GM19239 (cell line): ENCODE results near the gene TMEM271.

Experiments used
- DNase-seq: peaks from one replicate; pipeline ENCODE4 v3.0.0; 2011; ENCODE audit warnings: low spot score; ENCODE audit not compliant: insufficient read length
- FAIRE-seq: peaks from 2 replicates; lab custom pipeline; 2011; peaks lifted over from hg19 to GRCh38; lab: Jason Lieb, UNC

Gene TMEM271

DNA sequence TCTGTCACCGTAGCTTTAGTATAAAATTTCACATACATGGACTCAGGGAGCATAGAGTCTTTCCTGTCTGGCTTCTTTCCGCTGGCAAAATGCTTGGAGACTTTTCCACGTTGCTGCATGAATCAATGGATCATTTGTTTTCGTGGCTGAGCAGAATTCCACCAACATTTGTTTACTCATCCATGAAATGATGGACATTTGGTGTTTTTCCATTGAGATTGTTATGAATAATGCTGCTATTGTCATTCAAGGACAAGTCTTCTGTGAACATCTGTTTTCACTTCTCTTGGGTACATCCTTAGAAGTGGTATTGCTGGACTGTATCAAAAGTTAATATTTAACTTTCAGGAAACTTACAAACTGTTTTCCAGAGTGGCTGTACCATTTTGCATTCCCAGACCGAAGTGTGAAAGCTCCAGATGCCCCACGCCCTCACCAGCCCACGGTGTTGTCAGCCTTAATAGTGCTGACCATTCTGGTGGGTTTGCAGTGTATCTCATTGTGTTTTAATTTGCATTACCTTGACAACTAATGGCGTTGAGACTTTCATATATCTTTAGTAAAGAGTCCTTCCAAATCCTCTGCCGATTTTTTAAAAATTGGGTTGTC lies 5.8 kb upstream of the TMEM271 start:
- FAIRE-seq (no peak), DNase-seq (no peak)

DNA sequence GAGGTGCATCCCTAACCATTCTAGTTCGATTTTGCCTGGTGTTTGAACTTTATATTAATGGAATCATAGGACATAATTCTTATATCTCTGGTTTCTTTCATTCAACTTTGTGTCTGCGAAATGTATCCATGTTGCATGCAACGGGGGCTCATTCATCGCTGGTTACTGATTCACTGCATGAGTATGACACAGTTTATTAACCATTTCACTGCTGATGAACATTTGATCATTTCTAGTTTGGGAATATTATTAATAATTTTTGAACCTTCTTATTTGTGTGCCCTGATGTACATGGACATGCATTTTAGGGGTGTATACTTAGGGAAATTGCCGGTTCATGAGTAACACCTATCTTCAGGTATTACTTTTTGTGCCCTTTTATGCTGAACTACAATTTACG lies 5.1 kb upstream of the TMEM271 start:
- FAIRE-seq (no peak), DNase-seq (no peak)

DNA sequence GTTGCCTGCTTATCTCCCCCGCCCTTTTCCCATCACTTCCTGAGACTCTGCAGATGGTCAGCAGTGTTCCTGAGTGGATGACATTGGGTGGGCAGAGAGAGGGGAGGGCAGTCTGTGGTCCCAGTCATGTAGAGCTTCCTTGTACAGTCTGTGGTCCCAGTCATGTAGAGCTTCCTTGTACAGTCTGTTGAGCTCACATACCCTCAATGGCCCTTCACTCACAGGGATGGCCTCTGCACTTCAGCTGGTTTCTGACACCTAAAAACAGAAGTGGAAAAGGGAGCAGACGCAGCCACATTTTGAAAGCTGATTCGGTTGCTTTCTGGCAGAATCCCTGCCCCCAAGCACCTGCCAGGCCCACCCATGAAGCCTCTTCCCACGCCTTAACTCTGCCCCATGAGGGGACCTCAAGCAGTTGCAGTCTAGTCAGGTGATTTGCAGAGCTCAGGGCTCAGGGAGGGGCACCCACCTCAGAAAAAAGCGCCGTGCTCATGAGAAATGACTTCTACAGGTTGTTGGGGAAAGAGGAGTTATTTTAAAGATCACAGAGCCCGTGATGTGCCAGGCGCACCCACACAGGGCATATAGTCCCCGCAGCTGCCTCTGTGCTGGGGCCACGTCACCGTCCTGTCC lies 3.6 kb upstream of the TMEM271 start:
- no peak for FAIRE-seq
- DNase-seq: no peak

DNA sequence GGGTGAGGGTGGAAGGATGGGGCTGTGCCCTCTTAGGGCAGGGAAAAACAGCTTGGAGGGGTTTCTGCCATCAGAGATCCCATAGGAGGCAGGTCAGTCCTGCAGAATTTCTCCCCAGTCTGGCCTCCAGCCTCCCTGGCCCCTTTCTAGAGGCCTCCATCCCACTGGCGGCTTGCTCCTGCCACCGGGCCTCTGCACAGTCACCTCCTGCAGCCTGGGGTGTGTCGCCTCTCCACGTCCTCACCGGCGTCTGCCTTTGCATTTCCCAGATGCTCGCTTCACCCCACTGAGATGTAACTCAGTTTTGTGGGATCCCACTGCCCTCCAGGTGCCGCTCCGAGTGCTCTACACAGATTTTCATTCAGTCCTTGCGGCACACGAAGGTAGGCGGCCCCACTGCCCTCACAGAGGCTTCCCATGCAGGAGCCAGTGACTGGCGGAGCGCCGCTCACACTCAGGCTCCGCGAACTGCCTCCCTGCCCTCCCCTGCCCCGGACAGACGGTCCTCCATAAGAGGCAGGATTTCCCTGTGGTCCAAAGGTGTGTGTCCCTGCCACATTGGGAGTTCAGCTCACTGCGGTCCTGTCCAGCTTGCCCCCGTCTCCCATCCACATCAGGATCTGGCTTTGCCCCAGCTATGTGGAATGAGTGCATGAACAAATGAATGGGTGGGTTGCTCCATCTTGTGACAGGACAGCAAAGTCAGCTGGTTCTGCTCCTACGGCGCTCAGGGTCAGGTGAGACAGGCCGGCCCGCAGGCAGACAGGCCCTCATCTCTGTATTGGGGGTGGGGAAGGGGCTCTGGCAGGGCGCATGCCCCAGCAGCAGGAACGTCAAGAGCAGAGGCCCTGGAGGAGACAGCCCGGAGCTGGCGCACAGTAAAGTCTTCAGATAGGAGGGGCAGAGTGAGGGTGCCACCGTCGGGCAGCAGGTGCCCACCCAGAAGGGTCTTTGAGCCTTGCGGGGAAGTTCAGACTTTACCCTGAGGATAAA lies 2.7 kb upstream of the TMEM271 start:
- DNase-seq: no peak
- FAIRE-seq: no peak

DNA sequence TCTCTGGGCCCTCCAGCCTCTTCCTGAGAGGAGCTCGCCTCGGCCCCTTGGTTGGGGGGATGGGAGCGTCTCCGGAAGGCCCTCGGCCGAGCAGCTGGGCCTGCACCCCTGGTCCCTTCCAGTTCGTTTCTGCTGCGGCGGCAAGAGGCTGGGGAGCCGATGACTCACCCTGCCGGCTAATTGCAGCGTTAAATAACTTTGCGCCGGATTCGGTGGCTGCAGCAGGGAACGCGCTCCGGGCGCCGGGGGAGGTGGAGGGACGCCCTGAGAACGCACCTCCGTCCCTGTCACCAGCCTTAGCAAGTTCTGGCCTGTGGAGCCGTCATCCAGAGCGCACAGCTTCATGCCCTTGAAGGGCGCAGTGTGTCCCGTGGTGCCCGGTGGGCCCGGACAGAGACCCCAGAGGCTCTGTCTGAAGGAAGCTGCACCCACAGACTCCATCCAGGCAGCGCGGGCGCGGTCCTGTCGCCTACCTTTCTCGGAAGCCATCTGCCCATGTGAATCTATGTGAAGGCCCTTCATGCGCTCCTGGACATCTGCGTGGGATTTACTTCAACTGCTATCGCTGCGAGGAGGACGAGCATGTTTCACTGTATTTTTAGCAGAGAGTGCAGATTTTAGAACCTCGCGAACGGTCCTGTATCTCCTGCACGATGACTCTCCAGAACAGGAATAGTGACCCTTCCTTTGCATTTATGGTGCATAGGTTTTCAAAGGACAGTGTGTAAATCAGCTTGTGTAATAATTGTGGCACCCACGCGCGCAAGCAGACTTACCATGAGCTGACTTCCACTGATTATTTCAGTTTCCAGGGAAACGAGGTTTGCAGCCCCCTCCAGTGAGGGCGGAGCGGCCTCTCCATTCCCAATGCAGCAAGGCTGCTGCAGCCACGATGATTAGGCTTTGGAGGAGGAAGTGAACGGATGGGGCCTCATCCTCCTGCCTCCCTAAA lies 1.7 kb upstream of the TMEM271 start:
- DNase-seq (no peak), FAIRE-seq (no peak)

DNA sequence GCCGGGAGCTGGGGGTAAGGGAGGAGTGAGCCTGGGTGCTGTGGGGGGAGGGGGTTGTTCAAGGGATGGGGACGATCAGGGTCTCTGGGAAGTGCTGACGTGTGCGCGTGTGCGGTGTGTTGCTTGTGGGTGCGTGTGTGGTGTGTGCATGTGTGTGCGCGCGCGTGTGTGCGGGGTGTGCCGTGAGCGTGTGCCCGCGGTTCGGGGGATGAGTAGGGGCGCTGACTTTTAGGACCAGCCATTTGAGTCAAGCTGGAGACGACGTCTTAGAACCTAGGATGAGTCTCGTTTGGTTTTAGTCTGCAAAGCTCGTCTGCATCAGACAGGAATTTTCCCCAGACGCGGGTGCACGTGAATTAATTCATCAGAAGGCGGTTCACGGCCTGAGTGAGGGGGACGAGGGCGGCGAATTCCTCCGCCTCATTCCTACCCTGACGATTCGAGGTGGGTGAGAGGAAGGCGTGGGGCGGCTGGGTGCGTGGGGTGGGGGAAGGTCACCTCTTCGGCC lies 950 bp upstream of the TMEM271 start:
- no peak for DNase-seq

DNA sequence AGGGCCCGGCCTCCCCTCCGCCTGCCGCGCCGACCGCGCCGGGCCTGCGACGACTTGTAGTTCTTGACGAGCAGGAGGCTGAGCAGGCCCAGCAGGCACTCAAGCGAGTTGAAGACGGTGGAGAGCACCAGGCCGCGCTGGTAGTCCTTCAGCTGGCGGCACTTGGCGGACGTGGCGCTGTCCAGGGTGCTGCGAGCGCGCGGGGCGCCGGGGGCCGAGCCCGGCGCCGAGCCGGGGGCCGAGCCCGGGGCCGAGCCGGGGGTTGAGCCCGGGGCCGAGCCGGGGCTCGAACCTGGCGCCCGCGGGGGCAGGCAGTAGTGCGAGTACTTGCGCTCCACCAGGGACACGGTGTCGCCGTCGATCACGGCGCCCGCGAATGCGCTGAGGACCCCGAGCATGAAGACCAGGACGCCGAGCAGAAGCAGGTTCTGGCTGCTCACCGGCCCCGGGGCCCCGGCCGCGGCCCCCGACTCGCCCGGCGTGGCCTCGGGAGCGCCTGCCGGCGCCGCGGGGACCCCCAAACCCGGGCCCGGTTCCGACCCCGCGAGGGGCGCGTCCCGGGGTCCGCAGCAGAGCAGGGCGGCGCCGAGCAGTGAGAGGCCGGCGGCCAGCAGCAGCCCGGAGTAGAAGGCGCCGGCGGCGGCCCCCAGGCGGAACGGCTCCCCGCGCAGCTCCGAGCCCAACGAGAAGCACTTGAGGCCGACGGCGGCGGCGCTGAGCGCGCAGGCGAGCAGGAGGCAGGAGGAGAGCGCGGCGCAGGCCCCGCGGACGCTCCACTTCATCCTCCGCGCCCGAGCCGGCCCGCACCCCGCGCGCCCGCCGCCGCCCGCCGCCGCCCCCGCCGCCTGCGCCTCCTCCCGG lies 584 bp downstream of the TMEM271 start:
- no peak for FAIRE-seq
- no peak for DNase-seq

More for the DNA sequence above, 950 bp upstream of the TMEM271 start:
- no peak for FAIRE-seq

DNA sequence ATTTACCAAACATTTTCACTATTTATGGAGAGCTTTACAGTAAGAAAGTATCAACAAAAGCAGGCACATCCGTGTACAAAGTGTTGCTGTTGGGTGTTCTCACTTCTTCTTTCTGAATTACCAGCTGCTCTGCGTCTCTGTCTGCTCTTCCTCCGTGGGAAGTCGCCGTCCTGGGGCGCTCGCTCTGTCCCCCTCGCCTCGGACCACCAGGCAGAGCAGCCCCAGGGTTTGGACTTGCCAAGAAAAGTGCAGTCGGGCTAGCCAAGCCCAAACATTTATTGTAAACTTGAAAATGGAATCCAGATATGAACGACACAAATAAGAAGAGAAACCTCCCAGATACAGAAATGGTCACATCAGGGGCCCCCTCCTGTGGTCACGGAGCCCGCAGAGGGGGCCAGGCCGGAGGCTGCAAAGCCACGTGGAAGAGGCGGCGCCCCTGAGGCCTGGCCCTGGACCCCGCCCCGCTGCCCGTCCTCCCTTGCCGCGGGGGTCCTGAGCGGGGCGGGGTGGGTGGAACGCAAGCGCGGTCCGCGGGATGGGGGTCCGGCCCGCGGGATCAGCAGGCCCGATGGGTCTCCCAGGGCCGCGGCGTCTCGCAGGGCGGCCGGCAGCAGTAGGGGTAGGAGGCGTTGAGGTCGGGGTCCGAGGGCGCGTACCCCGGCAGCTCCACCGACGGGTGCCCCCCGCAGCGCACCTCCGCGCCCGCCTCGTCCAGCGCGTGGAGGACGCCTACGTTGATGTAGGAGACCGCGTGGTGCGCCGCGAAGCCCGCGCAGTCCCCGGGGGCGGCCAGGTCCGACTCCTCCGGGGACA lies 1.5 kb downstream of the TMEM271 start:
- DNase-seq: no peak
- no peak for FAIRE-seq

DNA sequence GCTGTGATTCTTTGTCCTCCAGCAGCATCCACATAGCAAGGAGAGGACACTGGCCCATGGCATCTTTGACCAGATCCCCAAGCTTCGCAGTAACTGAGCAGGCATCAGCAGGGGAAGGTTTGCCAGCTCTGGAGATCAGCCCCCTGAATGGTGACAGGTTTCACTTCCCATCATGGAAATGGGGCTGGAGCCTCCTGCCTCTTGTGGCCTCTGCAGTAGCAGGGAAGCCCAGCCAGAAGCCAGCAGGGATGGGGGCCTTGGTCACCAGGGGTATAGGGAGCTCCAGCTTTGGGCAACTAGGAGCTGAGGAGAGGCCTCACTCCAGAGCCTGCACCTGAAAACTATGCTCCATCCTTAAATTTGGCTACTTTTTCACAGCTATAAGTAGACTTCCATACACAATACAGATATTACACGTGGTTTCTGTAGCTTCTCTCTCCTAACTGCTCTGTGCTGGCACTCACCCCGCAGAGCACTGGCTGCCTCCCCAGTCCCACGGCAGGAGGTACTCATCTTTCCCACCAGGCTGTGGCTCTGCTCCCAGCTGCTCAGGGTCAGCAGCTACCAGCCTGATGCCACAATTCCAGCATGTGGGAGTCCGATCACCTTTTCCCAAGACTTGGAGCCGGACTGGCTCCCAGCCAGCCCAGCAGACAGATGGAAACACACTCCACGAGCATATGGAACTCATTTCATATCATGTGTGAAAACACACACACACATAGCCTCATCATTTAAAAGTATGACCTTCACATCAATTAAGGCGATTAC lies 2.8 kb downstream of the TMEM271 start:
- no peak for FAIRE-seq

DNA sequence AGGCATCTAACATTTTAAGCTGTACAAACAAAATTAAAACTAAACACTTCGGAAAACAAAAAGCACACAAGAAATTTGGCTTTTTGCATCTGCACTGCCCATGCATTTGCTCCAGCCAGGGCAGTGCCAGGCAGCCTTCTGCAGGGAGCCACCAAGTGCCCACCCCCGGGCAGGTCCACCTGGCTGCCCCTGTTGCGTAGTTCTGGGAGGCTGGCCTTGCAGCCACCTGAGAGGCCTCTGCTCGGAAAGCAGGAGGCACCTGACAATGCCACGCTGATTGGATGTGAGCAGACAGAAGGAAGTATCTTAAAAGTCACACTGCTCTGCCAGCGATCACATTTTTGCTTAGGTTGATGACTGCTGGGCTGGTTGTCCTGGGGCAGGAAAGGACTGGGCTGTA lies 3.5 kb downstream of the TMEM271 start:
- no peak for FAIRE-seq

More for the DNA sequence above, 2.8 kb downstream of the TMEM271 start:
- no peak for DNase-seq

DNA sequence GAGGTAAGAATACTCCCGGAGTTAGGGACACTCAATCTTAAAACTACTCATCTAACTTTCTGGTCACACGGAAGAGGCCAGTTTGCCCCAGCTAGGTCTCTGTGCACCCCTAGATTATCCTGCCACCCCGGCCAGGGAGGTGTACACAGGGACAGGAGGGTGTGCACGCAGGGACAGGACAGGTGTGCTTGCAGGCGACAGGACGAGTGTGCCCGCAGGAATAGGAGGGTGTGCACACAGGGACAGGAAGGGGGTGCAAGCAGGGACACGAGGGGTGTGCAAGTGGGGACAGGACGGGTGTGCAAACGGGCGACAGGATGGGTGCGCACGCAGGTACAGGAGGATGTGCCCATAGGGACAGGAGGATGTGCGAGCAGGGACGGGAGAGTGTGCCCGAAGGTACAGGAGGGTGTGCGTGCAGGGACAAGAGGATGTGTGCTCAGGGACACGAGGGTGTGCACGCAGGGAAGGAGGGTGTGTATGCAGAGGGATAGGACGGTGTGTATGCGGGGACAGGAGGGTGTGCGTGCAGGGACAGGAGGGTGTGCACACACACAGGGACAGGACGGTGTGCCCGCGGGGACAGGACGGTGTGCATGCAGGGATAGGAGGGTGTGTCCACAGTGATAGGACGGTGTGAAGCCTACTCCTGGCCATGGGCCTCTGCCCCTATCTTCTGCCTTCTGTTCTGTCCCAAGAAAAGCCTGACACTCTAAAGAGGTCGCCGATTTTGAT lies 4.1 kb downstream of the TMEM271 start:
- no peak for FAIRE-seq

More for the DNA sequence above, 3.5 kb downstream of the TMEM271 start:
- DNase-seq: no peak

DNA sequence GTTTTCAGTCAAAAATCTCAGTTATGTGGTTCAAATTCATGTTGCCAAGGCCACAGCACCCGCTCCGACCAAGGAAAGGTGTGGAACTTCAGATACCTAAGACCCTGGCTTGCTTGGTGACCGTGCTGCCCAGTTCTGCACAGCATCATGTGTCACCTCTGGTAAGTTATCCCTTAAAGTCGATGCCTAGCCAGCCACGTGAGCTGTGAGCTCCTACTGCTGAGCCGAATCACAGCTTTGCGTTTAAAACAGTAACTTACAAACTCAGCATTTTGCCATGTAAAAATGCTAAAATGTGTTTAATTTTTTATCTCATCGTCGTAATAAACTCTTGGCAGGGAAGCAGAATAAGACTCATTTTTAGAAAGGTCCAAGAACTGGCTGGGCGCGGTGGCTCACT lies 5.3 kb downstream of the TMEM271 start:
- no peak for FAIRE-seq

More for the DNA sequence above, 4.1 kb downstream of the TMEM271 start:
- DNase-seq: no peak

DNA sequence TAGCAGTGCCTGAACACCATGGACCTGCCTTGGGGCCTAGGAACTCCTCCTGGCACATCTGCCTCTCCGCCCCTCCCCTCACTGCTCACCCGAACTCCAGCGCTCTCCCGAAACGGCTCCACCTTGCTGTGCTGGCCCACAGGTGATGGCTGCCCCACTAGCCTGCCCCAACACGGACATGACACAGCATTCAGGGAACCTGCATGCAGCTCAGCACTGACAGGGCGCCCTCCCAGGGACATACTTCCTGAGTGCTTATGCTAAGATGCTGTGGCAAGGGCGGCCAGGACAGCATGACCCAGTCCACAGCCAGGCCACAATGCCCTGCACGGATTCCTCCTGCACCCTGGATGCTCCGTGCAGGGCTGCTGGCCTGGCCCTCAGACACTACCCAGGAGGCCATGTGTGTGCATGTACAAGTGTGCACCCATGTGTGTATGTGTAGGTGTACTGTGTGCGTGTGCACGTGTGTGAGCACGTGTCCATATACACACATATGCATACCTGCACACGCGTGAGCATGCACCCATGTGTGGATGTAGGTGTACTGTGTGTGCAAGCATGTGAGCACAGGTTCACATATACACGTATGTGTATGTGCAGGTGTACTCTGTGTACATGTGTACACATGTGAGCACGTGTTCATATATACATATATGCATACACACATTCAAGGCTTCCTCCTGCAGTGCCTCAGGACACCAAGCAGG lies 6.0 kb downstream of the TMEM271 start:
- no peak for FAIRE-seq
- DNase-seq: no peak

More for the DNA sequence above, 5.3 kb downstream of the TMEM271 start:
- DNase-seq: no peak

DNA sequence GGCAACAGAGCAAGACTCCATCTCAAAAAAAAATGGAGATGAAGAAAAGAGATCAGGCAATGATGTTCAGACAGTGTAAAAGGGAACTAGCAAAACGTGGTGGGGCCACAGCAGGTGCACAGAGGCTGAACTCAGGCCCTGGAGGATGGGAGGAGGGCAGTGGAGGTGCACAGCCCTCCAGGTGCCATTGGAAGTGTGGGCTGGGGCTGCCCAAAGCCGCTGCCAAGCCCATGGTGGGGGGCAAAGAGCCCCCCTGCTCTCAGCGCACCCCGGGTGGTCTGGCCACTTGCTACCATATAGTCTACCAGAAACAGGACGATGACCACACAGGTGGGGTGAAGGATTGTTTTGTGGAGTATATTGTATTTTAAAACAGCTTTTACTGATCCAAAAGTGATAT lies 7.1 kb downstream of the TMEM271 start:
- FAIRE-seq (no peak), DNase-seq (no peak)

DNA sequence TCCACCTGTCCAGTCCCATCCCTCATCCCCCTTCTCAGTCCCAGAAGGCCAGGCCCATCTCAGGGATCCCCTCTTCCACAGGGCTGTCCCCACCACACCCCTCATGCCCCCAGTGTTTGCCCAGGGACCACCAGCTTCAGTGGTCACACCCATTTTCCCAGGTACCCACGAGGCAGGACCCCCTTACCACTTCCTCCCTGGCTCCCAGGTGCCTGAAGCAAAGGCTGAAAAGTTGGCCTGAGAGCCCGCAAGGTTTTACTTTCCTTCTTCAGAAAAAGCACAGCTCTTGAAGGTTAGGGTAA lies 7.8 kb downstream of the TMEM271 start:
- FAIRE-seq (no peak), DNase-seq (no peak)
